Lower leg skin (tissue), 3 donors: ENCODE results near the gene NMT1.

Experiments
- POLR2A ChIP-seq, 2 donors: fragments of 450-650 bp; IDR thresholded peaks; one replicate each; pipeline ENCODE4 v1.6.1; 2016 to 2017; ENCODE audit warnings: antibody characterized with exemption in 2 of 2, mild to moderate bottlenecking in 1 of 2, moderate library complexity in 1 of 2
- TF ChIP-seq, protein P1 (sequence below), 3 donors: fragments of 450-650 bp; IDR thresholded peaks; one replicate each; pipeline ENCODE4 v1.5.1; 2016; ENCODE audit warnings: antibody characterized with exemption in 3 of 3, mild to moderate bottlenecking in 3 of 3, moderate library complexity in 2 of 3

- TF ChIP-seq, protein P1, sequence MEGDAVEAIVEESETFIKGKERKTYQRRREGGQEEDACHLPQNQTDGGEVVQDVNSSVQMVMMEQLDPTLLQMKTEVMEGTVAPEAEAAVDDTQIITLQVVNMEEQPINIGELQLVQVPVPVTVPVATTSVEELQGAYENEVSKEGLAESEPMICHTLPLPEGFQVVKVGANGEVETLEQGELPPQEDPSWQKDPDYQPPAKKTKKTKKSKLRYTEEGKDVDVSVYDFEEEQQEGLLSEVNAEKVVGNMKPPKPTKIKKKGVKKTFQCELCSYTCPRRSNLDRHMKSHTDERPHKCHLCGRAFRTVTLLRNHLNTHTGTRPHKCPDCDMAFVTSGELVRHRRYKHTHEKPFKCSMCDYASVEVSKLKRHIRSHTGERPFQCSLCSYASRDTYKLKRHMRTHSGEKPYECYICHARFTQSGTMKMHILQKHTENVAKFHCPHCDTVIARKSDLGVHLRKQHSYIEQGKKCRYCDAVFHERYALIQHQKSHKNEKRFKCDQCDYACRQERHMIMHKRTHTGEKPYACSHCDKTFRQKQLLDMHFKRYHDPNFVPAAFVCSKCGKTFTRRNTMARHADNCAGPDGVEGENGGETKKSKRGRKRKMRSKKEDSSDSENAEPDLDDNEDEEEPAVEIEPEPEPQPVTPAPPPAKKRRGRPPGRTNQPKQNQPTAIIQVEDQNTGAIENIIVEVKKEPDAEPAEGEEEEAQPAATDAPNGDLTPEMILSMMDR (IDR thresholded peaks at IDR 0.05) = no peak
- no peak for TF ChIP-seq POLR2A (IDR thresholded peaks at IDR 0.05)
Measured at GRCh38 chr17:45139533-45139920, 78.4 kb downstream of the NMT1 start.
